HUES64 (cell line): ENCODE data around the gene PGC.

ENCODE experiments used
- H3K27ac ChIP-seq: 2 replicates; pipeline ENCODE4 v1.7.0; 2013; ENCODE audit warnings: low read depth, low read length, inconsistent platforms
- H3K27me3 ChIP-seq: 2 replicates; pipeline ENCODE4 v1.6.1; 2013; ENCODE audit warnings: mild to moderate bottlenecking, low read length; ENCODE audit not compliant: insufficient read depth
- H3K36me3 ChIP-seq: 2 replicates; pipeline ENCODE4 v1.6.1; 2013; ENCODE audit warnings: mild to moderate bottlenecking, low read length; ENCODE audit not compliant: insufficient read depth
- H3K4me1 ChIP-seq: 2 replicates; pipeline ENCODE4 v1.6.1; 2013; ENCODE audit warnings: mild to moderate bottlenecking, low read length, moderate library complexity; ENCODE audit not compliant: insufficient read depth
- H3K4me3 ChIP-seq: 2 replicates; pipeline ENCODE4 v1.5.1; 2013; ENCODE audit warnings: mild to moderate bottlenecking, low read length, moderate library complexity
- H3K9ac ChIP-seq: 2 replicates; pipeline ENCODE4 v1.6.1; 2013; ENCODE audit warnings: mild to moderate bottlenecking, low read depth, low read length
- H3K9me3 ChIP-seq: 2 replicates; pipeline ENCODE4 v1.6.1; 2013; ENCODE audit warnings: low read depth, low read length; ENCODE audit not compliant: insufficient read depth
- WGBS: fragments of 150-250, 120-280 bp; methylation state at CpG from one replicate; pipeline ENCODE4 v1.1.7; 2013; ENCODE audit warnings: missing lambda C conversion rate; 5-methylcytosine and 5-hydroxymethylcytosine counted together

The PGC gene

GRCh38 chr6:41706876-41707564 lies 40.2 kb downstream of the PGC start:
- Histone ChIP-seq H3K4me3 (no peak overlapping the region), H3K4me1 (no peaks in the 10 kb centered on the region), H3K9ac (no peak overlapping the region), H3K9me3 (no peaks in the 10 kb centered on the region), H3K27me3 (no peaks in the 10 kb centered on the region), H3K27ac (no peak overlapping the region), H3K36me3 (no peaks in the 10 kb centered on the region)
- WGBS = 96% methylated on average over 8 of the region's 9 CpGs

- H3K9ac ChIP-seq = no peak overlapping the region
- 62% methylated on average over 15 of the region's 15 CpGs for WGBS
- no peaks in the 10 kb centered on the region for H3K4me1 ChIP-seq
- no peaks in the 10 kb centered on the region for H3K36me3 ChIP-seq
- no peaks in the 10 kb centered on the region for H3K27me3 ChIP-seq
- no peak overlapping the region for H3K27ac ChIP-seq
- H3K4me3 ChIP-seq = no peak overlapping the region
- H3K9me3 ChIP-seq = no peaks in the 10 kb centered on the region
Measured at GRCh38 chr6:41705996-41706835, 41.0 kb downstream of the PGC start.

DNA sequence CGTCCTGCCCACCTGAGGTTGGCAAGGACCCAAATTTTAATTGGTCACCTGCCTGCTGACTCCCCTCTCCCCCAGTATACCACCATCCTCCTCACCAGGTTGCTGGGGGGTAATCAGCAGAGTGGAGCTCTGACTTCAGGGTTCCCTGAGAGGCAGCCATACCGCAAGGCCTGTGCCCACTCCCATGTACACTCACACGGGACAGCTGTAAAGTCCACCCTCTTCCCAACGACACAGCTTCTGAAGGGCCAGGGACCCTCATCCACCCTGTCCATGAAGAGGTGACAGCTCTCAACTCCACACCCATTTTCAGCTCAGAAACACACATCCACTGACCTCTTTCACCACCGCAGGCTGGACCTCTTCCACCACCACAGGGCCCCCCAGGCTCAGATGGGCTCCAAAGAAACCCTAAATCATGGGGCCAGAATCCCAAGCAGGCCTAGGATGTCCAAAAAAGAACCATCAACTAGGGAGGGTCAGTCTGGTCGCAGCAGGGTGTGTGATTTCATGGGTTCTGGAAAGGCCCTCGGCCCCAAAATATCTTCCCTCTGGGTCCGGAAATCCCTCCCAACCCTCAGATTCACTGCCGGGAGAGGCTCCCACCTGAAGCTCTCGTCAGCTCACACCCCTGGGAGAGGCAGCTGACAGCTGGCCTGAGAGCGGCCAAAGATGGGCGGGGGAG lies 41.7 kb downstream of the PGC start:
- H3K9me3 ChIP-seq = no peaks in the 10 kb centered on the region
- H3K9ac ChIP-seq = no peak overlapping the region
- no peak overlapping the region for H3K27ac ChIP-seq
- H3K36me3 ChIP-seq = no peaks in the 10 kb centered on the region
- peaks cover 4% of the 10 kb centered on the region; the same call in 1 of the 2 replicates for H3K4me1 ChIP-seq
- no peaks in the 10 kb centered on the region for H3K27me3 ChIP-seq
- 84% methylated on average over 12 of the region's 12 CpGs for WGBS
- H3K4me3 ChIP-seq = no peak overlapping the region

DNA sequence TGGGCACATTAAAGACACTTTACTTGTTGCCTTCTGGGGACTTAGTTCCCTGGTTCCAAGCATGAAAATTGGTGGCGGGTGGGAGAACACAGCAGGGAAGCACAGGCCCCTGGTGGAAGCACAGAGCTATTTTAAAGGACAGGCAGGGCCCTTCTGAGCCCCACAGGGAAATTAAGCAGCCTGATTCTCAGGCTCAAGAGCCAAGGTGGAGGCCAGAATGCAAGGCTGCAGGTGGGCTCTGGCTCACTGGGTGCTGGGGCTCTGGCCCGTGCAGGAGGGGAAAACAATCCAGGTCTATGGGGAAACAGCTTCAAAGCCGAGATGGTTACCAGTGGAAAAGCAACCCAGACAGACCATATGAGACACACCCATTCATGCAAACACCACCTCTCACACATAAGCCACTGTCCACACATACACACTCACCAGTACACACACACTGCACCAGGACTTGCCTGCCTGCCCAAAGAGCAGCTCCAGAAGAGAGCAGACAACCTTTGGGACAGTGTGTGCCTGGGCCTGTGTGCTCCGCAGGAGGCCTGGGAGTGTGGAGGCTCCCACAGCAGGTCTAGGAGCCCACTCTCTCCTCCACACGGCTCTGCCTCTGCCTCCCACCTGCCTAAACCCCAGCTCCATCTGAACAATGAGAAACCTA lies 42.4 kb downstream of the PGC start:
- 80% methylated on average over 5 of the region's 5 CpGs for WGBS
- Histone ChIP-seq H3K27me3 (no peaks in the 10 kb centered on the region), H3K9me3 (no peaks in the 10 kb centered on the region), H3K4me1 (peaks cover 6% of the 10 kb centered on the region; the same call in 1 of the 2 replicates), H3K9ac (no peak overlapping the region), H3K36me3 (no peaks in the 10 kb centered on the region), H3K27ac (no peak overlapping the region), H3K4me3 (no peak overlapping the region)

DNA sequence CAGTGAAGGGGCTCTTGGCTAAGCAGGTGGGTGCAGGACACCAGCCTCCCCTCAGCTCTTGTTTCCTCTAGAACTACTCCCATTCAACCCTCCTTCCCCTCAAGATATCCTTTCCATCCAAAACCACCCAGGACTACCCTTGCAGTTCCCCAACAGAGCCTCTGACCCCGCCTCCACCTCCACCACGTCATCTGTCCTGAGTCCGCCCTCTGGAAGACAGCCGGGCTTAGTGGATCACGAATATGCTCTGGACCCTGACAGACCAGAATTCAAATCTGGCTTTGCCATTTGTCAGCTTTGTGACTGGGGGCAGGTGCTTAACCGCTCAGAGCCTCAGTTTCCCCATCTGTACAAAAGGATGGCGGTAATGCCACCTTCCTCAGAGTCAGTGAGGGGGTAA lies 43.2 kb downstream of the PGC start:
- peaks cover 6% of the 10 kb centered on the region; the same call in 1 of the 2 replicates for H3K4me1 ChIP-seq
- H3K36me3 ChIP-seq = no peaks in the 10 kb centered on the region
- WGBS = 85% methylated on average over 7 of the region's 7 CpGs
- H3K9ac ChIP-seq = no peak overlapping the region
- H3K27me3 ChIP-seq = no peaks in the 10 kb centered on the region
- no peaks in the 10 kb centered on the region for H3K9me3 ChIP-seq
- no peak overlapping the region for H3K4me3 ChIP-seq
- no peak overlapping the region for H3K27ac ChIP-seq

DNA sequence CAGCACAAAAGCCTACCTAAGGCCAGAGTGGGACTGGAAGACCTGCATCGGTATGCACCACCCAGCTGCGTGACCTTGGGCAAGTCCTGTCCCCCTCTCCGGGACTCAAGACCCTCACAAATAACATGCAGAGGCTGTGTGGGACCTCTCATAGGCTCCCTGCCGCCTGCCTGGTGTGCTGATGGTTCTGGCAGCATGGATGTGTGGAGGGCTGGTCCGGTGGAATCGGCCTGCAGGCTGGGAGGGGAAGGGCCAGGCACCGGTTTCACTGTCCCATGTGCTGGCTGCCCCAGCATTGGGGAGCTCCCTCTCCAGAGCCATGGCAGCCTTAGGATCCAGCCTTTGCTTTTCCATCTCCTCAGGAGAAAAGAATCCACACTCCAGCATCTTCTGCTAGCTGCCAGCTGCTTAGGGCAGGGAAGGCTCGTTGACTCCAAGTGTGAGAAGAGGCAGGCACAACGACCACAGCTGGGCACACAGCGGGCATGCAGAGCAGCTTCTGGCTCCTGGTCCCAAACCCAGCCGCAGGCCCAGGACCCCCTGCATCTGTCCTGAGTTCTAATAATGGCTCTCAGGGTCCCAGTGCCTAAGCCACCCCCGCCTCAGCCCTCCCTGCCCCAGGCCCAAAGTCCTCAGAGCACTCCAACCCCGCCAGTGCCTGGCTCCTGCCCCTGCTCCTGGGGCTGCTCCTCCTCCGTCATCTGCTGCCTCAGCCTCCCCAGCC lies 44.3 kb downstream of the PGC start:
- peaks cover 6% of the 10 kb centered on the region; the same call in 1 of the 2 replicates for H3K4me1 ChIP-seq
- no peak overlapping the region for H3K9ac ChIP-seq
- H3K27ac ChIP-seq = no peak overlapping the region
- H3K9me3 ChIP-seq = no peaks in the 10 kb centered on the region
- H3K36me3 ChIP-seq = no peaks in the 10 kb centered on the region
- H3K27me3 ChIP-seq = no peaks in the 10 kb centered on the region
- 86% methylated on average over 14 of the region's 14 CpGs for whole genome bisulfite sequencing
- no peak overlapping the region for H3K4me3 ChIP-seq

DNA sequence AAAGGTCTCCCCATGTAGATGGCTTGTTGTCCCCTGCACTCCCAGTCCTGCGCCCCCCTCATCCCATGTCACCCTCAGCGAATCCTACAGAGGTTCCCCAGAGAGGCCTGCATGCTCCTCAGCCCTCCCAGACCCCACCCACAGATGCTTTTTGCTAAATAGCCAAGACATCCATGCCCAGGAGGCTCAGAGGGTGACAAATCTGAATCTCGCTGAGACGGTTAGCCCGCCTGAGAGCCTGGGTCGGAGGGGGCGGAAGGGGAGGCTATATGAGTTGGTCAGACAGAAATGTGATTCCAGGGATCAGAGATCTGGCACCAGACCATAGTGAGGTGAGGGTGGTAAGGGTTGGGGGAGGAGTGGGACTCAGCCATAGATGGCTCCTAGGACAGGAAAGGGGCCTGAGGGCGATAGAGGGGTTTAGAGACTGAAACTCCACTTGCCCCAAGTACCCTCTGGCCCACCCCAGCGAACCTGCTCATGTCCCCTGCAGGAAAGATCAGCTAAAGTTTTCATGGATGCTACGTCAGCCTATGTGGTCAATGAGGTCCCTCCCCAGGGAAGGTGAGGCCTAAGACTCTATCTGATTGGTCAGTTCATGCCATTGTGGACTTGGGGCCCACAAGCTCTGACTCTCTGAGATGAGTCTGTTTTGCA lies 45.0 kb downstream of the PGC start:
- Histone ChIP-seq H3K36me3 (no peaks in the 10 kb centered on the region), H3K4me3 (no peak overlapping the region), H3K9ac (no peak overlapping the region), H3K27me3 (no peaks in the 10 kb centered on the region), H3K27ac (no peak overlapping the region), H3K4me1 (peaks cover 6% of the 10 kb centered on the region; the same call in 1 of the 2 replicates), H3K9me3 (no peaks in the 10 kb centered on the region)
- 93% methylated on average over 10 of the region's 10 CpGs for WGBS

- Histone ChIP-seq H3K27ac (no peak overlapping the region), H3K36me3 (no peaks in the 10 kb centered on the region)
Measured at GRCh38 chr6:41700463-41701347, 46.5 kb downstream of the PGC start.

GRCh38 chr6:41699063-41699462 lies 48.1 kb downstream of the PGC start:
- Histone ChIP-seq H3K36me3 (no peaks in the 10 kb centered on the region), H3K27me3 (no peaks in the 10 kb centered on the region), H3K9ac (no peak overlapping the region), H3K27ac (no peak overlapping the region), H3K4me3 (no peak overlapping the region), H3K4me1 (peaks cover 6% of the 10 kb centered on the region; the same call in 1 of the 2 replicates), H3K9me3 (no peaks in the 10 kb centered on the region)
- WGBS = 86% methylated on average over 2 of the region's 2 CpGs

More at GRCh38 chr6:41700463-41701347, 46.5 kb downstream of the PGC start:
- 61% methylated on average over 20 of the region's 20 CpGs for WGBS
- H3K27me3 ChIP-seq = no peaks in the 10 kb centered on the region
- no peak overlapping the region for H3K4me3 ChIP-seq
- H3K4me1 ChIP-seq = peaks cover 6% of the 10 kb centered on the region; the same call in 1 of the 2 replicates
- no peak overlapping the region for H3K9ac ChIP-seq
- H3K9me3 ChIP-seq = no peaks in the 10 kb centered on the region
